K562 (cell line): ENCODE data around the gene CGB3. TPM values are rescaled to one million over a fixed set of nuclear protein-coding genes. Genes with fewer than 3 reads are reported as not detected.

Experiments
- BACH1 ChIP-seq: fragments of 200-800 bp; sonication (Bioruptor generic); IDR thresholded peaks from 2 replicates; pipeline ENCODE4 v1.6.1; 2016; ENCODE audit warnings: missing genetic modification characterization, missing compliant biosample characterization
- CBX2 ChIP-seq: fragments of 200-600 bp; sonication (generic); IDR thresholded peaks from one replicate; pipeline ENCODE4 v1.6.1; 2012; ENCODE audit warnings: mild to moderate bottlenecking, low read length, inconsistent platforms; ENCODE audit not compliant: insufficient read depth, poor library complexity, severe bottlenecking
- FIP1L1 ChIP-seq: fragments of 200-400 bp; formaldehyde crosslinking; IDR thresholded peaks from 2 replicates; pipeline ENCODE4 v1.6.1; 2018; ENCODE audit warnings: mild to moderate bottlenecking, low read depth, low read length; ENCODE audit not compliant: poor library complexity, severe bottlenecking
- POLR3G ChIP-seq: IDR thresholded peaks from 2 replicates; pipeline ENCODE4 v1.6.1; 2011; ENCODE audit not compliant: insufficient read length, insufficient replicate concordance; ENCODE audit errors: extremely low read depth
- PRDM10 ChIP-seq: fragments of 450-650 bp; IDR thresholded peaks from 2 replicates; pipeline ENCODE4 v1.6.1; 2018; ENCODE audit not compliant: partially characterized antibody
- RBBP5 ChIP-seq: fragments of 200-600 bp; sonication (generic); IDR thresholded peaks from 2 replicates; pipeline ENCODE4 v1.6.1; 2012; ENCODE audit warnings: borderline replicate concordance, mild to moderate bottlenecking, low read length, control low read depth, inconsistent platforms; ENCODE audit not compliant: insufficient read depth, poor library complexity, severe bottlenecking
- TCF7 ChIP-seq: sonication (generic); IDR thresholded peaks from 2 replicates; pipeline ENCODE4 v1.6.1; 2016; ENCODE audit warnings: antibody characterized with exemption, borderline replicate concordance
- TEAD4 ChIP-seq, 2 experiments: sonication (generic) in 1 of 2; formaldehyde crosslinking in 1 of 2; IDR thresholded peaks; 2 replicates each; pipeline versions ENCODE4 v1.6.1 to v1.8.0; 2012 to 2022; ENCODE audit warnings: borderline replicate concordance in 1 of 2, inconsistent platforms in 1 of 2, low read length in 1 of 2, mild to moderate bottlenecking in 1 of 2, missing genetic modification reagents in 1 of 2
- ZBED1 ChIP-seq: IDR thresholded peaks from 2 replicates; pipeline ENCODE4 v1.6.1; 2014
- ZNF212 ChIP-seq: fragments of 450-650 bp; formaldehyde crosslinking; IDR thresholded peaks from 2 replicates; pipeline ENCODE4 v1.4.0; 2020; ENCODE audit warnings: mild to moderate bottlenecking
- ZZZ3 ChIP-seq: fragments of 450-650 bp; IDR thresholded peaks from 2 replicates; pipeline ENCODE4 v1.6.1; 2016; ENCODE audit warnings: antibody characterized with exemption, mild to moderate bottlenecking, moderate library complexity
- polyA plus RNA-seq, 8 experiments: library from polyadenylated mRNA; depleted of rRNA in 4 of 8; stranded (reverse) in 5 of 8; unstranded in 3 of 8; fragments of >200 nt; fragmentation: Nextera tagmentation in 2 of 8; fragmentation: Illumina TruSeq in 1 of 8; extraction: Ambion mirVana in 2 of 8; extraction: Trizol in 1 of 8; gene quantifications; 2 replicates each; pipeline versions ENCODE4 v1.2.1 to v1.2.3, GENCODE V29; 2011 to 2014; ENCODE audit warnings: inconsistent platforms in 1 of 8, missing spikeins in 1 of 8
- total RNA-seq, 7 experiments: library from RNA; depleted of rRNA in 6 of 7; stranded (reverse); fragments of >200 nt in 6 of 7; fragmentation: Illumina TruSeq in 2 of 7; extraction: Trizol in 2 of 7; gene quantifications; 2 replicates each; pipeline versions ENCODE4 v1.2.1 to v1.2.3, GENCODE V29; 2011 to 2021; ENCODE audit warnings: low replicate concordance in 1 of 7
- TF ChIP-seq, protein P1 (sequence below): fragments of 250-450 bp; sonication (Bioruptor Pico); IDR thresholded peaks from 2 replicates; pipeline ENCODE4 v1.4.0; 2020
- TF ChIP-seq, protein P2 (sequence below): fragments of 250-450 bp; sonication (Bioruptor Pico); IDR thresholded peaks from 2 replicates; pipeline ENCODE4 v1.8.0; 2022; ENCODE audit warnings: inconsistent platforms

CGB3 gene
- total and polyA plus RNA-seq, 9 of the 15 experiments (the other 6 are each of a cell fraction or from before 2014, with no cell fraction given) = not detected

DNA sequence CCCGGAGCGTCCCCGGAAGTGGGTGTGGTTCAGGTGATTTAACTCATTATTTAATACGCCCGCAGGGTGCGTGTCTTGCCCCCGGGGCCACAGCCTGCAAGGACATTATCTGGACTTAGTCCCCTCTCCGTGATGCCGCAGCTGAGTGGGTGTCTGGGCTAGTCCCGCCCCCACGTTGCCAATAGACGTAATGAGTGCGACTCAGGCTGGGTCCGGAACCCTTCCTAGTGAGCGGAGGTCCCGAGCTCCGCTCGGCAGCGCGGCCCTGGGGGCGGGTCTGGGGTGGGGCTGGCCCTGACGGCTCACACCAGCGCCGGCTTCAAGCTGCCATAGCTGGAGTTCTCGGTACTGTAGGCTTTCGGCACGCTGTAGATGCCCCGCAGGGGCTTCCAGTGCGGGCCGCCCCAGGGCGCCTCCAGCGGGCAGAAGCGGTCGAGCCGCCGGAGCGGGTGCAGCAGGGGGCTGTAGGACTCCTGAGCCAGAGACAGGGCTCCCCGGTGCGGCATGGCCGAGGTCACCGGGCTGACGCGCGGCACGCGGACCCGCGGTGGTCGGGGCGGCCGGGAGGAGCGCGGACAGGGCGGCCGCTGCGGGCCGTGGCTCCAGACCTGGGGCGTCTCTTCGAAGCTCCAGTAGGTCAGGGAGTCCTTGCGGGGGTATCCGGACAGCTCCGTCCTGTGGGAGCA is 6.3 kb downstream of the CGB3 start (continued):
- TF ChIP-seq, protein P1, sequence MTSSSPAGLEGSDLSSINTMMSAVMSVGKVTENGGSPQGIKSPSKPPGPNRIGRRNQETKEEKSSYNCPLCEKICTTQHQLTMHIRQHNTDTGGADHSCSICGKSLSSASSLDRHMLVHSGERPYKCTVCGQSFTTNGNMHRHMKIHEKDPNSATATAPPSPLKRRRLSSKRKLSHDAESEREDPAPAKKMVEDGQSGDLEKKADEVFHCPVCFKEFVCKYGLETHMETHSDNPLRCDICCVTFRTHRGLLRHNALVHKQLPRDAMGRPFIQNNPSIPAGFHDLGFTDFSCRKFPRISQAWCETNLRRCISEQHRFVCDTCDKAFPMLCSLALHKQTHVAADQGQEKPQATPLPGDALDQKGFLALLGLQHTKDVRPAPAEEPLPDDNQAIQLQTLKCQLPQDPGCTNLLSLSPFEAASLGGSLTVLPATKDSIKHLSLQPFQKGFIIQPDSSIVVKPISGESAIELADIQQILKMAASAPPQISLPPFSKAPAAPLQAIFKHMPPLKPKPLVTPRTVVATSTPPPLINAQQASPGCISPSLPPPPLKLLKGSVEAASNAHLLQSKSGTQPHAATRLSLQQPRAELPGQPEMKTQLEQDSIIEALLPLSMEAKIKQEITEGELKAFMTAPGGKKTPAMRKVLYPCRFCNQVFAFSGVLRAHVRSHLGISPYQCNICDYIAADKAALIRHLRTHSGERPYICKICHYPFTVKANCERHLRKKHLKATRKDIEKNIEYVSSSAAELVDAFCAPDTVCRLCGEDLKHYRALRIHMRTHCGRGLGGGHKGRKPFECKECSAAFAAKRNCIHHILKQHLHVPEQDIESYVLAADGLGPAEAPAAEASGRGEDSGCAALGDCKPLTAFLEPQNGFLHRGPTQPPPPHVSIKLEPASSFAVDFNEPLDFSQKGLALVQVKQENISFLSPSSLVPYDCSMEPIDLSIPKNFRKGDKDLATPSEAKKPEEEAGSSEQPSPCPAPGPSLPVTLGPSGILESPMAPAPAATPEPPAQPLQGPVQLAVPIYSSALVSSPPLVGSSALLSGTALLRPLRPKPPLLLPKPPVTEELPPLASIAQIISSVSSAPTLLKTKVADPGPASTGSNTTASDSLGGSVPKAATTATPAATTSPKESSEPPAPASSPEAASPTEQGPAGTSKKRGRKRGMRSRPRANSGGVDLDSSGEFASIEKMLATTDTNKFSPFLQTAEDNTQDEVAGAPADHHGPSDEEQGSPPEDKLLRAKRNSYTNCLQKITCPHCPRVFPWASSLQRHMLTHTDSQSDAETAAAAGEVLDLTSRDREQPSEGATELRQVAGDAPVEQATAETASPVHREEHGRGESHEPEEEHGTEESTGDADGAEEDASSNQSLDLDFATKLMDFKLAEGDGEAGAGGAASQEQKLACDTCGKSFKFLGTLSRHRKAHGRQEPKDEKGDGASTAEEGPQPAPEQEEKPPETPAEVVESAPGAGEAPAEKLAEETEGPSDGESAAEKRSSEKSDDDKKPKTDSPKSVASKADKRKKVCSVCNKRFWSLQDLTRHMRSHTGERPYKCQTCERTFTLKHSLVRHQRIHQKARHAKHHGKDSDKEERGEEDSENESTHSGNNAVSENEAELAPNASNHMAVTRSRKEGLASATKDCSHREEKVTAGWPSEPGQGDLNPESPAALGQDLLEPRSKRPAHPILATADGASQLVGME (CRISPR knock-in tag) = no peak
- TF ChIP-seq BACH1 (tag) = no peak
- no peak for TF ChIP-seq TEAD4 (IDR thresholded peaks at IDR 0.05; ENCODE audit: low read length)
- no peak for TF ChIP-seq TEAD4 (CRISPR knock-in tag; IDR thresholded peaks at IDR 0.05; ENCODE audit: borderline replicate concordance)
- TF ChIP-seq, protein P2, sequence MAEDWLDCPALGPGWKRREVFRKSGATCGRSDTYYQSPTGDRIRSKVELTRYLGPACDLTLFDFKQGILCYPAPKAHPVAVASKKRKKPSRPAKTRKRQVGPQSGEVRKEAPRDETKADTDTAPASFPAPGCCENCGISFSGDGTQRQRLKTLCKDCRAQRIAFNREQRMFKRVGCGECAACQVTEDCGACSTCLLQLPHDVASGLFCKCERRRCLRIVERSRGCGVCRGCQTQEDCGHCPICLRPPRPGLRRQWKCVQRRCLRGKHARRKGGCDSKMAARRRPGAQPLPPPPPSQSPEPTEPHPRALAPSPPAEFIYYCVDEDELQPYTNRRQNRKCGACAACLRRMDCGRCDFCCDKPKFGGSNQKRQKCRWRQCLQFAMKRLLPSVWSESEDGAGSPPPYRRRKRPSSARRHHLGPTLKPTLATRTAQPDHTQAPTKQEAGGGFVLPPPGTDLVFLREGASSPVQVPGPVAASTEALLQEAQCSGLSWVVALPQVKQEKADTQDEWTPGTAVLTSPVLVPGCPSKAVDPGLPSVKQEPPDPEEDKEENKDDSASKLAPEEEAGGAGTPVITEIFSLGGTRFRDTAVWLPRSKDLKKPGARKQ (CRISPR knock-in tag) = no peak
- TF ChIP-seq TCF7 = no peak
- TF ChIP-seq ZBED1 = no peak
- TF ChIP-seq ZZZ3 = no peak
- no peak for TF ChIP-seq ZNF212 (CRISPR knock-in tag)
- no peak for TF ChIP-seq CBX2
- TF ChIP-seq POLR3G = no peak
- no peak for TF ChIP-seq PRDM10
- TF ChIP-seq RBBP5 = no peak
- peak; percentile 61 for TF ChIP-seq FIP1L1
